NCI-H446 (cell line): ENCODE results near the gene MYL6.
"Not testable (repeated sequence)": the region's sequence is repeated elsewhere in the genome, so short reads cannot be mapped to it uniquely, and the experiment has no call there.

Experiments used
- DNase-seq, 2 experiments: peaks; one replicate each; lab custom pipeline; 2025; lab: John Stamatoyannopoulos, UW

The MYL6 gene

GRCh38 chr12:56189099-56189917, 31.1 kb downstream of the MYL6 start, which contains the start of gene SMARCC2:
SMARCC2 (minus strand) TSS chr12:56189483; CDS start chr12:56189461, 22 bp downstream.
- DNase-seq = peak; percentile 49 to 88

- peak; percentile 75 to 93 for DNase-seq
Observed at GRCh38 chr12:56189918-56190694, 31.9 kb downstream of the MYL6 start.

- DNase-seq = no peak
Observed at GRCh38 chr12:56190695-56191155, 32.6 kb downstream of the MYL6 start.

- no peak for DNase-seq
Observed at GRCh38 chr12:56192582-56192981, 34.4 kb downstream of the MYL6 start.

- DNase-seq = peak; percentile 78 to 90
Observed at GRCh38 chr12:56193025-56193578, 34.9 kb downstream of the MYL6 start.

- not testable (repeated sequence) for DNase-seq
Observed at GRCh38 chr12:56196818-56197550, 38.8 kb downstream of the MYL6 start.

- DNase-seq = no peak
Observed at GRCh38 chr12:56197921-56198635, 39.9 kb downstream of the MYL6 start.

- no peak for DNase-seq
Observed at GRCh38 chr12:56198836-56199235, 40.7 kb downstream of the MYL6 start.

- no peak for DNase-seq
Observed at GRCh38 chr12:56202366-56202765, 44.2 kb downstream of the MYL6 start.

GRCh38 chr12:56202838-56203237, 44.7 kb downstream of the MYL6 start:
- no peak for DNase-seq

- DNase-seq = no peak
Observed at GRCh38 chr12:56204275-56204674, 46.1 kb downstream of the MYL6 start.

- DNase-seq = no peak
Observed at GRCh38 chr12:56205445-56205844, 47.3 kb downstream of the MYL6 start.

- DNase-seq = peak in 1 of 2 experiments; percentile 19
Observed at GRCh38 chr12:56206452-56207166, 48.5 kb downstream of the MYL6 start.

- no peak for DNase-seq
Observed at GRCh38 chr12:56208006-56208405, 49.8 kb downstream of the MYL6 start.
